ENCODE measurements around the gene RIPK3.
"Not testable (repeated sequence)": the region's sequence is repeated elsewhere in the genome, so short reads cannot be mapped to it uniquely, and the experiment has no call there.

RIPK3 gene

DNA sequence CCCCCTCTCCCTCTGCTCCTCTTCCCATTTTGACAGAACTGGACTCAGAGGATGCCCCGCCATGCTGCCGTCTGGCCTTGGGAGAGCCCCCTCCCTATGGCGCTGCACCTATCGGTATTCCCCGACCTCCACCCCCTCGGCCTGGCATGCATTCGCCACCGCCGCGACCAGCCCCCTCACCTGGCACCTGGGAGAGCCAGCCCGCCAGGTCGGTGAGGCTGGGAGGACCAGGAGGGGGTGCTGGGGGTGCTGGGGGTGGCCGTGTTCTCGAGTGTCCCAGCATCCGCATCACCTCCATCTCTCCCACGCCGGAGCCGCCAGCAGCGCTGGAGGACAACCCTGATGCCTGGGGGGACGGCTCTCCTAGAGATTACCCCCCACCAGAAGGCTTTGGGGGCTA is 29.7 kb upstream of the RIPK3 start:
- DNase-seq = no peak

DNA sequence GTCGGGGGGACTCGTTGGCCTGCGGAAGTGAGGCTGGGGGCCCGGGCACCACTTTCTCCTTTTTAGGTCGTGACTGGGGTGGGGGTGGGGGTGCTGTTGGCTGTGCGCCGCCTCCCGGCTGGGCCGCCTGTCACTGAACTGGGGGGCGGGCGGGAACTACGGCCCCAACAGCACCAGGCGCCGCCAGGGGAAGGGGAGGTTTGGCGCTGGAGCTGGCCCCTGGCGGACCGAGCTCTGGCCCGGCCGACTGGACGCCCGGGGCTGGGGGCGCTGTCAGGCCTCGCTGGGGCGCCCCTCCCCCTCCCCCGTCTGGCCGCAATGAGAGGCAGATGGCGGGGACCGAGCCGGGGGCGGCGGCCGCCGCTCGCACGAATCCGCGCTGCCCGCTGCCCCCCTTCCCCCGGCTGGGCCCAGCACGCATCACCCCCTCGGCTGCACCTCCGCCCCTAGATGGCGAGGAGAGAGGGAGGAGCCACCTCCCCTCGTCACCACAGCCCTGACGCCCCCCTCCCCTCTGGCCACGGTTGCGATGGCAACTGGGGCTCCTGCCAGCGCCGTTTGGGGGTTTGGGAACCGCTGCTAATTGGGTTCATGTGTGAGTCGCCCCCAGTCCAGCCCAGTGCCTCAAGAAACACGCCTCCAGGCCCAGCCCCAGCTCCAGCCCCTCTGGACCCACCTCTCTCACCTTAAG is 28.9 kb upstream of the RIPK3 start:
- DNase-seq = peak; percentile 84

DNA sequence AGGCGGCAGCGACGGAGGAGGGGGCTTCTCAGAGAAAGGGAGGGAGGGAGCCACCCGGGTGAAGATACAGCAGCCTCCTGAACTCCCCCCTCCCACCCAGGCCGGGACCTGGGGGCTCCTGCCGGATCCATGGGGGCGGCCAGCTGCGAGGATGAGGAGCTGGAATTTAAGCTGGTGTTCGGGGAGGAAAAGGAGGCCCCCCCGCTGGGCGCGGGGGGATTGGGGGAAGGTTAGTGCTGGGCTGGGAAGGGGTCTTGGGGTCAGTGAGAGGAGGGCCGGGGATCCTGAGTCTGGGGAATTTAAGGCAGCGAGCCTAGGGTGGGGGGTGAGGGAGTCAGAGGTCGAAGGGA is 28.4 kb upstream of the RIPK3 start:
- DNase-seq = no peak

DNA sequence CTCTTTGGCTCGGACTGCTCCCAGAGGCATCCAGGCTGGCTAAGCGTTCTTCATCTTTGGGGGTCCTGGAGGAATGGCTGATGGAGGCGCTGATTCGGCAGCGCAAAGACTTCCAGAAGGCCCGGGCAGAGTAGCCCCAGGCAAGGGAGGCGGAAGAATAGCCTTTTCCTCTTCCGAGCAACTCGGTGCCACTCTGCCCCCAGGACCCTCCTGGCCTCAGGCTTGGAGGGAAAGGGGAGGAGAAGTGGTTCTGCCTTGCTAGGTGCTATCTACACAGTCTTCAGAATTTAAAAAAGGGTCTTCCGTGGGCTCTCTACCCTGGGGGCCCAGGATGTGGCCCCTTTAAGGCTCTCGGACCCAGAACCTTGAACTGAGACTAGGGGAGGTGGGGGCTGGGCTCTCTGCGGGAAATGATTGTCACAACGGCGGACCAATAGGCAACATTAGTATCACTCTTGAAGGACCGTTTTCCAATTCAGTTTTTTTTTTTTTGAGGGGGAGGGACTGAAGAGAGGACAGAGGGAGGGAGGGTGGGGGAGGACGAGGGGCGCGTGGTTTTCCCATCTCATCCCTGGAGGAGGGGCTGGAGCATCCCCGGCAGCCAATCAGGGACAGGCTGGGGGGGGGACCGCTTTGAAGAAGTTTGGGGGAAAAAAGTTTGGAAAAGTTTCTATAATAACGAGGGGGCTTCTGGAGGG is 27.9 kb upstream of the RIPK3 start, which contains the start of gene NFATC4:
NFATC4 (plus strand) TSS at position 671 of the 698 bp plus-strand sequence. CDS start 157 bp downstream, outside the sequence.
- DNase-seq = peak; percentile 78

DNA sequence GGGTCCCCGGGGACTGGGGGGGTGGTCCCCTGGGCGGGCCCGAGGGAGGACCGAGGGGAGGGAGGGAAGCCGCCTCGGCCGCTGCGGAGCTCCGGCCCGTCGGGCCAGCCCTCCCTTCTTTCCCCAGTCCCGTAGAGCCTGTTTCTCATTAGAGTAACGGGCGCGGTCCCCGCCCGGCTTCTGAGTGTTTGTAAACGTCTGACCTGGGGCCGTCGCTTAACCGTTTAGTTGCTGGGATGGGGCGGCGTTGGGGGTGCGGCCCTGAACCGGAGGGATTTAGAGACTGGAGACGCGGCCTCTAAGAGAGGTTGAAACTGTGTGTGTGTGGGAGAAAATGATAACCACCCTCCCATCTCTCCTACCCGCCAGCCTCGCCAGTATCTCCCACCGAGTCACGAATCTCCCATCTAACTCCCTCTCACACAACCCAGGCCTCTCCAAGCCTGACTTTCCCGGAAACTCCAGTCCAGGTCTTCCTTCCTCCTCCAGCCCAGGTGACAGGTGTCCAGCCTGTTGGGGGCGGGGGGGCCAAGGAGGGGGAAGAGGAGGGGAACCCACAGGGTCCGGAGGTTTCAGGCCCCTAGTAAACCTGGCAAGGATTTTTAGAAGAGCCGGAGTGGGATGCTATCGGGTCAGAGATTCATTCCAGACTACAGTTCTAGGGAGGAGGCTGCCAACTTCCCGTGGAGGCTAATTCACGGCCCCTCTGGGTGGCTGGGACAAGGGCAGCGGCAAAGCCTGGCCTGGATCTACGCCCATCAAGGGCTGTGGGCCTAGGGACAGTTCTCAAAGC is 27.1 kb upstream of the RIPK3 start:
- peak; percentile 87 for DNase-seq

DNA sequence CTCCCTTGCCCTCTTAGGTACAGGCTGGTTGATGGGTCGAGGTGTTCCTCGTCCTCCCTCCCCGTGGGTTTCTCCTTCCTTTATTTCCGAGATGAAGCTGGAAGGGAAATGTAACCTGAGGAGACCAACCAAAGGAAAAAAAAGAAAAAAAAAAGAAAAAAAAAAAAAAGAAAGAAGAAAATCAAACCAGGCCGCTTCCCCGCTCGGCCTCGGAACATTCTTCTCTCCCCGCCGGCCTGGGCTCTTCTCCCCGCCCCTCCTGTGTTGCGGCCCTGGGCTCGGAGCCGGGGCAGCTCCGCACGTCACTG is 26.6 kb upstream of the RIPK3 start:
- DNase-seq = no peak

DNA sequence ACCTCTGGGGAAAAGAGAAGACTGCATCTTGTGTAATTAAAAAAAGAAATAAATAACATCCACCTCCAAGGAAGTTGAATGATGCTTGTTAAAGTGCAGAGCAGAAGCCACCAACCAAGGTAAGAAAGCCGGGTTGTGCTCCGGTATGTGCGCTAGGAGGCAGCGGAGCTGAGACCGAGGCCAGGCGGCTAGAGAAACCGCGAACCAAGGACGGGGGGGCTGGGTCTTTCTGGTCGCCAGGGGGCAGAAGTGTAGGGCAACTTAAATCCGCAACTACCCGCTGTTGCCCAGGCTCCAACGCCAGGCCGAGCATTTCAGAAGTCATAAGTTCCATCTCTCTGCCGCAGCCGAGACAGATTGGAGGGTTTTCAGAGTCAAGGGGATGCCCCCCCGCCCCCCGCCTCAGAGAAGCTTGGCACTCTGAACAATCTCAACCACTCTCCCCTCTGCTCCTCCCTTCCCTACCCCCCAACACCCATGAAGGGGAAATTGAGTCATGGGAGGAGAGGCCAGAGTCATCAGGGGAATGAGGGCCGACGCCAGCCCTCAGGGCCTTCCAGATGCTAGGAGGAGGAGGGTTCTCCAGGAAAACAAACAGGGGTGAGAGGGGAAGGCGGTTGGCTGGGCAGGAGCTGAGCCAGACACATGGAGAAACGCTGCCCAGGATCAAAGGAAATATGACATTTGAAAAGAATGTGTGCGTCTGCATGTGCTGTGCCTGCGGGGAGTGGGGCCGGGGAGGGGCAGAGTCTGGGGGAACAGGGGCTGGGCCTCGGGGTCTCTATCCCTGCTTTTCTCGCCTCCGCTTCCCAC is 26.0 kb upstream of the RIPK3 start:
- DNase-seq = peak; percentile 98

DNA sequence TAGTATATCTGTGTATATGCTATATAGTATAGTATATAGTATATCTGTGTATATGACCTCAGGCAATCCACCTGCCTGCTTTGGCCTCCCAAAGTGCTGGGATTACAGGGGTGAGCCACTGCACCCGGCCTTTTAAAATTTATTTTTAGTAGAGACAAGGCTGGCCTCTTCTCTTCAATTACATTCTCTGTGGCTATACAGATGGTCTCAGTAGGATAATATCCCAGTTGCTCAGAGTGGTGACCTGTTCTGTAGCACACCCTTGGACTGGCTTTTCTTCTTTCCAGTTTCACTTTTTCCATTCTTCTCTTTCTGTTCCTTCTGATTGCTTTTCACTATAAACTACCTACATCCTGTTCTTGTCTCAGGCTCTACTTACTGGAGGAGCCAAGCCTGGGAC is 25.1 kb upstream of the RIPK3 start:
- no peak for DNase-seq

DNA sequence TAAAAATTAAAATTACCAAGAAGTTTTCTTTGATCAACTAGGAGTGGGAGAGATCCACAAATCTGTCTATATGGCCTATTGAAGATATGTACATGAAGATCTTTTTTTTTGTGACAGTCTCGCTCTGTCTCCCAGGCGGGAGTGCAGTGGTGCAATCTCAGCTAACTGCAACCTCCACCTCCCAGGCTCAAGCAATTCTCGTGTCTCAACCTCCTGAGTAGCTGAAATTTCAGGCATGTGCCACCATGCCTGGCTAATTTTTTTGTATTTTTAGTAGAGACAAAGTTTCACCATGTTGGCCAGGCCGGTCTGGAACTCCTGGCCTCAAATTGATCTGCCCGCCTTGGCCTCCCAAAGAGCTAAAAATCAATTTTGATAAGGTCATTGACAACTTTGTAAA is 23.6 kb upstream of the RIPK3 start:
- DNase-seq = no peak

DNA sequence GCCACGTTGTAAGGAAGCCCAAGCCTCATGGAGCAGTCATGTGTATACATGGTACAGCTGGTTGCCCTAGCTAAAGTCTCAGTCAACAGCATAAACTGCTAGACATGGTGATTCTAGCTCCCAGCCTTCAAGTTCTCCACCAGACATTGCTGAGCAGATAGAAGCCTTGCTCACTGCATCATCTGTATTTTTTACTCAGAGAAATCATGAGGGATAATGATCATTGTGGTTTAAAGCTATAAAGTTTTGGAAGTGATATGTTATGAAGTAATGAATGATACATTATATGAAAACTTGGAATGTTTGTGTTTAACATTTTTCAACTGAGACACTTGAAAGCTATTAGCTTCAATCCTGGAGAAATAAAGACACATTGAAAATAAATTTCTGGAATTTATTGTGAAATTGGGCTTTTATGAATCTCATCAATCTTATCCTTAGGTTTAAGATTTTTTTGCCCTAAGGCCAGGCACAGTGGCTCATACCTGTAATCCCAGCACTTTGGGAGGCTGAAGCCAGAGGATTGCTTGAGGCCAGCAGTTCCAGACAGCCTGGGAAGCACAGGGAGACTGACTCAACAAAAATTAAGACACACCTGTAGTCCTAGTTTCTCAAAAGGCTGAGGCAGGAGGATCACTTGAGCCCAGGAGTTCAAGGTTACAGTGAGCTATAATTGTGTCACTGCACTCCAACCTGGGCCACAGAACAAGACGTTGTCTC is 22.6 kb upstream of the RIPK3 start:
- DNase-seq = no peak

DNA sequence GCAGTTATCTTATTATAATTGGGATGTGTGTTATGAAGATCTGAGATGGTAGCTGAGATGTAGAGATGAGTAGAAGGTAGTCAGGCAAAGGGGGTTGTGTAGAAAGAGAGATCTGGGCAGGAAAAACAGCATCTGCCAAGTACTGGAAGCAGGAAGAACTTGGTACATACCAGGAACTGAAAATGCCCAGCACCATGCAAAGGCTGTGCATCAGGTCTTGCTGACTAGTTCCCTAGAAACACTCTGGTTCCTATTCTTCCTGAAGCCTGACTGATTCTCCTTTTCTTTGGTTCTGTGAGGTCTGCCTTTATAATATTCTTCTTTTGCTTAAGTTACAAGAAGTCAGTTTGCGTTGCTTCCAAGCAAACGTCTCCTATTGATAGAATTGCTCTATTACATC is 21.5 kb upstream of the RIPK3 start:
- DNase-seq = no peak

DNA sequence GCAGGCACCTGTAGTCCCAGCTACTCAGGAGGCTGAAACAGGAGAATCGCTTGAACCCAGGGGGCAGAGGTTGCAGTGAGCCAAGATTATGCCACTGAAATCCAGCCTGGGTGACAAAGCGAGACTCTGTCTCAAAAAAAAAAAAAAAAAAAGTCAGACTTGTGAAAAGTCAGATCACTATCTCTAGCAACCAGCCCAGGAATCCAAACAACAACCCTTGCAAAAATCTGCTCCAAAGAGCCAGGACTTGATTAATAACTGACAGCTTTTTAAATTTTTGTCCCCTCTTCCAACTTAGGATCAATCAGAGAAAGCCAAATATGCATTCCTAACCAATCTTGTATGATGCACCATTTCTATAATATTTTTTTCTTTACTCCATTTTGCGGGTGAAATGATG is 20.5 kb upstream of the RIPK3 start:
- no peak for DNase-seq

DNA sequence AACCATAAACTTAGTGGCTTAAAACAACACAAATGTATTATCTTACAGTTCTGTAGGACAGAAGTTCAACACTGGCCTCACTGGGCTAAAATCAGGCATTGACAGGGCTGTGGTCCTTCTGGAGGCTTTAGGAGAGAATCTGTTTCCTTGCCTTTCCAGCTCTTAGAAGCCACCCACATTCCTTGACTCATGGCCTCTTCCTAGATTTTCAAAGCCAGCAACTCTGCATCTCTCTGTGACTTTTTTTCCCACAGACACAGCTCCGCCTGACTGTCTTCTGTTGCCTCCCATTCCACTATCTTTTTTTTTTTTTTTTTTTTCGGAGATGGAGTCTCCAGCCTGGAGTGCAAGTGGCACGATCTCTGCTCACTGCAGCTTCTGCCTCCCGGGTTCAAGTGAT is 16.4 kb upstream of the RIPK3 start:
- no peak for DNase-seq

DNA sequence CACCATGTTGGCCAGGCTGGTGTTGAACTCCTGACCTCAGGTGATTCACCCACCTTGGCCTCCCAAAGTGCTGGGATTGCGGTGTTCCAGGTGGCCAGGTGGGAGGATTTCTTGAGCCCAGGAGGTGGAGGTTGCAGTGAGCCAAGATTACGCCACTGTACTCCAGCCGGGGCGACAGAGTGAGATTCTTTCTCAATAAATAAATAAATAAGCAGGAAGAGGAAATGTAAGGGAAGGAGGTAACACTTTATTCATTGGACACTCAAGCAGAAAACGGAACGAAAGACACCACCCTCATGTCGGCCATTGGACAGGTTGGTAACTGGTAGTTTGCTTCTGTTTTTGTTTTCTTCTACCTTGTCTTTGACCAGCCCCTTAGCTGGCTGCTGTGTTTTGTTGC is 15.2 kb upstream of the RIPK3 start:
- DNase-seq = no peak

DNA sequence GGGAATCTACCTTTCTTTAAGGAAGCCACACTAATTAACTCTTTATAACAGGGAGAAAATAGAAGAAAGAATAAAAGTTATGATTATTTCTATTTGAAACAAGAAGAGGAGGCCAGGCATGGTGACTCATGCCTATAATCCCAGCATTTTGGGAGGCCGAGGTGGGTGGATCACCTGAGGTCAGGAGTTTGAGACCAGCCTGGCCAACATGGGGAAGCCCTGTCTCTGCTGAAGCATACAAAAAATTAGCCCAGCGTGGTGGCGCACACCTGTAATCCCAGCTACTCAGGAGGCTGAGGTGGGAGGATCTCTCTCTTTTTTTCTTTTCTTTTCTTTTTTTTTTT is 14.7 kb upstream of the RIPK3 start:
- DNase-seq = not testable (repeated sequence)

DNA sequence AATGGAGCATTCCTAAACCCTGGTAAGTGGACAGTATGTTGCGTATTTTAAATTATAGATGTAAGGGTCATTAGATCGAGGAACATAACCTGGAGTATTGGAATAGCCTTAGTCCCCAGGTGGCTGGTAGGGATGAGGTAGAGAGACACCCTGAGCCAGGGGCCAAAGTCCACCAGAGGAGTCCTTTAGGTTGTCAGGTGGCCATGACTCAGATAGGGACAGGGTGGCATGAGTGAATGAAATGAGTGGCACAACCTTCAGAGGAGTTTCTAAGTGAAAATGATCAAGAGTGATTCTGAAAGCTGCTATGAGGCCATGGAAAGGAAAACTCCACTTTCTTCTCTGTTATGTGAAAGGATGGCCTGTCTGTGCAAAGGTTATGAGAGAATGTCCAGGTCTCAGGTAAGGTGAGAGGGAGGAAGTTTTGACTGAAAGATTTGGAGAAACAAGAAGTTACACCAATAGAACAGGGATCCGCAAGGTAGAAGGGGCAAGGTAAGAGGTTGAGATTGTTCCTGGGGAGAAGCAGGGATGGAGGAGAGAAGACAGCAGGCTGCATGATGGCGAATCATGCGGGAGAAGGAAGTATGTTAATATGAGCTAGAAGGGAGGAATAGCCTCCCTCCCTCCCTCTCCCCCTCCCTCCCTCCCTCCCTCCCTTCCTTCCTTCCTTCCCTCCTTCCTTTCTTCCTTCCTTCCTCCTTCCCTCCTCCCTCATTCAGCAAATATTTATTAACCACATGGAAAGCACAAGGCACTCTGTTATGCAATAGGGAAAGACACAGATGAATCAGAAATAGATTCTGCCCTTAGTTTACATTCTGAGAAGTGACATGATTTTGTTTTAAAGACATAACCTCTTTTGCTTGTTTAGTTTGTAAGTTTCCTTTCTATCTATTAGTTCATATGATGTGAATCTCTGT is 14.0 kb upstream of the RIPK3 start:
- DNase-seq = no peak

DNA sequence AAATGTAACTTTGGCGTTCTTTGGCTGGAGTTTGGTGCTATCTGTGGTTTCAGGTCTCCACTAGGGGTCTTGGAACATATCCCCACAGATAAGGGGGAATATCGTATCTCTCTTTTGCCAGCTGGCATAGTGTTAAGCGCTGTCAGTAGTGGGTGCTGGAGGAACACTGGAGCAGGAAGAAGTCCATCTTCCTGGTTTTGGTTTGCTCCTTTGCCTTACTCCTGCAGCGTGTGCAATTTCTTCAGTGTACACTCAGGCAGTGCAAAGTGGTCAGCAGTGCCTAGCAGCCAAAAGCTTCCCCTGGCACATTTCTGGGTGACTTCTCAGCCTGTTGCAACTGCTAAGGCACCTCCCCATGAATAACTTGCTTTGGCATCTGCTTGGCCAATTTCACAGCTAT is 11.7 kb upstream of the RIPK3 start:
- DNase-seq = peak; percentile 65

DNA sequence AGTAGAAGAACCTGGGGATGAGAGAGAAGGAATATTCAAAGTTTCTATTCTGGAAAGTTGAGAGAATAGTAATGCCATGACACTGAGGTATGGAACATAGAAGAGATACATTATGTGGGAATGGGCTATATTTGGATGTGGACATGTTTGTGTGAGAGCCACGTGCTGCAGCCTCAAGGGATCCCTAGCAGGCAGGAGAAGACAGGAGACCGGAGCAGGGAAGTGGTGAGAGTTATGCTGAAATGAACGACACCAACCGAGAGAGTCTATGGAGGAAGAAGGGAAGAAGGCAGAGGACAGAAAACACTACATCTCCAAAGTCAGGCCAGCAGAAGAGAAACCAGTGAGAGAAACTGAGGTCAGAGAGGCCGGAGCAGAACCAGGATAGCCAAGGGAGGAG is 10.0 kb upstream of the RIPK3 start:
- DNase-seq = no peak

DNA sequence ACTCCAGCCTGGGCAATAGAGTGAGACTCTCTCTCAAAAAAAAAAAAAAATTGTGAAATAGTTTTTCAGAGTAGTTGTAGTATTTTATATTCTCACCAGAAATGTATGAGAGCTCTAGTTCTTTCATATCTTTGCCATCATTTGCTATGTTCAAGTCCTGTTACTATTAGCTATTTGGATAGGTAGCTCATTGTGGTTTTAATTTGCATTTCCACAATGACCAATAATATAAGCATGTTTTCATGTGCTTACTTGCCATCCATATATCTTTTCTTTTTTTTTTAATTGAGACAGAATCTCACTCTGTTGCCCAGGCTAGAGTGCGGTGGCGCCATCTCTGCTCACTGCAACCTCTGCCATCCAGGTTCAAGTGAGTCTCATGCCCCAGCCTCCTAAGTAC is 8.4 kb upstream of the RIPK3 start:
- DNase-seq = no peak

DNA sequence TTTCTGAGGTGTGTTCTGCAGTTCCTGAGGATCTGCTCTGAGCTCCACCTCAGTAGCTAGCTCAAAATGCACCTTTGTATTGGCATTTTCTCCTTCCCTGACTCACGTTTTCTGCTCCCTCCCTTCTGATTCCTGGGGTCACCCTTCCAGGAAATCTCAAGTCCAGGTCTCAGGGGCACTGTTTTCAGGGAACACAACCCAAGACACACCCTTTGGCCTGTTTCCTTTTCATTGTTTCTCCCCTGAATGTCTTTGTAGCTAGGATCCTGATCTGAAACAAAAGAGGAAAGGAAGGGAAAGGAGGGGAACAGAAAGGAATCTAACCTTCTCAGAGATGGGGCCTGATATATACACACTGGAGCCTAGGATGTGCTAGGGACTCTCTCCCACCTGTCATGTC is 7.3 kb upstream of the RIPK3 start:
- no peak for DNase-seq

DNA sequence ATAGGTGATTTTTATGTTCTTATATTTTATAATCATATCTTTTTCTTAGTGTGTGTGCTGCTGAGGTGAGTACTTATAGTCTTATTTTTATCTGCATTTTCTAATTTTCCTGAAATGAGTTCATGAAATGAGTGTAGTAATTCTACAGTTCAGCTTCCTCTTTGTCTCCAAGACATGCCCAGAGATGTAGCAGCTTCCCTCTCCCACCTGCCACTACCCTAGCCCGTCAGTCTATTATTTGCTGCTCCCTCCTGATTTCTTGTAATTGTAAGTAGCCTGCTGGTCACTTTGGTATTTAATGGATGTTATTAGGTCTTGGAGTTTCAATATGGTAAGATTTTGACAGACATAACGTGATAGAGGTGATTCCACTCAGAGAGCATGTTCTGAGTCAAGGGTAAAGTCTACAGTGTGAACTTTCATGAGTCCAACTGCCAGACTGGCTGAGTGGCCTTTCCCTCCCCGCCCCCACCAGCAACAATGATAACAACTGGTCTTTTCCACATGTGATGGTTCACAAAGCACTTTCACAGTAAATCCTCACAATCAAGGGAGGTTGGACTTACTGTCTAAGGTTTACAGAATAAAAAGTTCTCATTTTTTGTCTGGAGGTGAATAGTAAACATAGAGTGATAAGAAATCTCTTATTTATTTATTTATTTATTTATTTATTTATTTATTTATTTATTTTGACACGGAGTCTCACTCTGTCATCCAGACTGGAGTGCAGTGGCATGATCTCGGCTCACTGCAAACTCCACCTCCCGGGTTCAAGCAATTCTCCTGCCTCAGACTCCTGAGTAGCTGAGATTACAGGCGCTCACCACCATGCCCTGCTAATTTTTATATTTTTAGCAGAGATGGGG is 4.2 kb upstream of the RIPK3 start:
- no peak for DNase-seq

Measured in hematopoietic multipotent progenitor cell treated with erythropoietin and hydrocortisone succinate and interleukin-3 and kit ligand, for 4 days (in vitro differentiated cells).